Measurements from ENCODE around the gene ADSL. TPM values are rescaled to one million over a fixed set of nuclear protein-coding genes. Genes with fewer than 3 reads are reported as not detected.
"Not testable (repeated sequence)": the region's sequence is repeated elsewhere in the genome, so short reads cannot be mapped to it uniquely, and the experiment has no call there.

The ADSL gene
- total and polyA plus RNA-seq, 8 donors = 18.9 to 35.7 (median 25.1) TPM

DNA sequence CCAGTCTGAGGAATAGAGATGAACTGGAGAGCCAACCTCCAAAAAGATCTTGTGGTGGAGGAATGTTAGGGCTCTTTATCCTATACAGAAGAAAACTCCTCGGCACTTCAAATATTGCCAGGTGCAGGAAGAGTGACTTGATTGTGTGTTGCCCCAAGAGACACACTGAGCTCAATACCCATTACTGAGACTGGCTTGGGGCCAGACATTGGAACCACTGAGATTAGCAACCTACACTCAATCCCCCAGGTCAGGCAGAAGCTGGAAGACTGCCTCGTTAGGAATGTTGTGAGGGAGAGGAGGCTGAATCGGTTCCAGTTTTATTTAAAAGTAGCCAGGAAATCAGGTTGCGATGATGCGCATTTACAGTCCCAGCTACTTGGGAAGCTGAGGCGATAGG, 21.7 kb downstream of the ADSL start:
- peak overlapping the region in 2 of 4 donors; percentile 21 to 28 for H3K27ac ChIP-seq
- TF ChIP-seq, protein P1, sequence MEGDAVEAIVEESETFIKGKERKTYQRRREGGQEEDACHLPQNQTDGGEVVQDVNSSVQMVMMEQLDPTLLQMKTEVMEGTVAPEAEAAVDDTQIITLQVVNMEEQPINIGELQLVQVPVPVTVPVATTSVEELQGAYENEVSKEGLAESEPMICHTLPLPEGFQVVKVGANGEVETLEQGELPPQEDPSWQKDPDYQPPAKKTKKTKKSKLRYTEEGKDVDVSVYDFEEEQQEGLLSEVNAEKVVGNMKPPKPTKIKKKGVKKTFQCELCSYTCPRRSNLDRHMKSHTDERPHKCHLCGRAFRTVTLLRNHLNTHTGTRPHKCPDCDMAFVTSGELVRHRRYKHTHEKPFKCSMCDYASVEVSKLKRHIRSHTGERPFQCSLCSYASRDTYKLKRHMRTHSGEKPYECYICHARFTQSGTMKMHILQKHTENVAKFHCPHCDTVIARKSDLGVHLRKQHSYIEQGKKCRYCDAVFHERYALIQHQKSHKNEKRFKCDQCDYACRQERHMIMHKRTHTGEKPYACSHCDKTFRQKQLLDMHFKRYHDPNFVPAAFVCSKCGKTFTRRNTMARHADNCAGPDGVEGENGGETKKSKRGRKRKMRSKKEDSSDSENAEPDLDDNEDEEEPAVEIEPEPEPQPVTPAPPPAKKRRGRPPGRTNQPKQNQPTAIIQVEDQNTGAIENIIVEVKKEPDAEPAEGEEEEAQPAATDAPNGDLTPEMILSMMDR (IDR thresholded peaks at IDR 0.05) = no peak
- 71 to 73% methylated on average over 6 of the region's 6 CpGs for WGBS, 2 donors
- no peak for ATAC-seq
- H3K27me3 ChIP-seq = no peaks in the 10 kb centered on the region
- peaks cover 13 to 37% (median 16%) of the 10 kb centered on the region in 3 donors for H3K36me3 ChIP-seq
- peaks cover 4 to 11% (median 9%) of the 10 kb centered on the region in 3 donors for H3K4me1 ChIP-seq
- no peak overlapping the region for H3K4me3 ChIP-seq
- H3K9me3 ChIP-seq = no peaks in the 10 kb centered on the region
- intact Hi-C loops (cut with DNase I) = no loop called here
- FAIRE-seq = no peak
- no peak for DNase-seq

DNA sequence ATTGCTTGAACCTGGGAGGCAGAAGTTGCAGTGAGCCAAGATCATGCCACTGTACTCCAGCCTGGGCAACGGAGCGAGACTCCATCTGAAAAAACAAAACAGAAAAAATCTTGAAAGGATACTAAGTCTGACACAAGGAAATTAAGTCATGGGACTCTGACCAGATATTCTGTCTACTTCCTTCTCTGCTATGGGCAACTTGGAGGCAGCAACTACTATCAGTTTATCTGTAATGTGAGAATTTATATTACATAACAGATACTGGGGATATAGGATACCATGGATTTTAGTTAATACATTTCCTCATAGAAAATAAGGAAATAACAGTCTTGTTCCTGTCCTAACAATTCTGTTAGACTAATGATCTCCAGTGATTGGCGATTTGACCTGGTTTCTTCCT, 22.5 kb downstream of the ADSL start:
- H3K27me3 ChIP-seq = no peaks in the 10 kb centered on the region
- FAIRE-seq (no peak), DNase-seq (no peak), ATAC-seq (no peak)
- H3K9me3 ChIP-seq = no peaks in the 10 kb centered on the region
- H3K36me3 ChIP-seq = peaks cover 11 to 31% (median 11%) of the 10 kb centered on the region in 3 donors
- peaks cover 10 to 12% (median 11%) of the 10 kb centered on the region in 3 donors for H3K4me1 ChIP-seq
- H3K4me3 ChIP-seq = no peak overlapping the region
- TF ChIP-seq, protein P1 (IDR thresholded peaks at IDR 0.05) = no peak
- peak overlapping the region in 1 of 4 donors; percentile 13 for H3K27ac ChIP-seq
- 86 to 91% methylated on average over 3 of the region's 3 CpGs for WGBS, 2 donors
- intact Hi-C loops (cut with DNase I) = no loop called here

DNA sequence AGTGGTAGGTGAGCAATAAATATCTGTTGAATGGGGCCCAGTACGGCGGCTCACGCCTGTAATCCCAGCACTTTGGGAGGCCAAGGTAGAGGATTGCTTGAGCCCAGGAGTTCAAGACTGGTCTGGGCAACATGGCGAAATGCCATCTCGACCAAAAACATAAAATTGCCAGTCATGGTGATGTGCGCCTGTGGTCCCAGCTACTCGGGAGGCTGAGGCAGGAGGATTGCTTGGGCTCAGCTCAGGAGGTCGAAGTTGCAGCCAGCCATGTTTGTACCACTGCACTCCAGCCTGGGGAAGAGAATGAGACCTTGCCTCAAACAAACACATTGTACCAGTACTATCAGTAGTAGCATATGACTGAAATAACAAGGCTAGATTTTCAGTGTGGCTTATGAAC, 28.3 kb downstream of the ADSL start:
- 92 to 95% methylated on average over 8 of the region's 8 CpGs for WGBS, 2 donors
- H3K27ac ChIP-seq = no peak overlapping the region

DNA sequence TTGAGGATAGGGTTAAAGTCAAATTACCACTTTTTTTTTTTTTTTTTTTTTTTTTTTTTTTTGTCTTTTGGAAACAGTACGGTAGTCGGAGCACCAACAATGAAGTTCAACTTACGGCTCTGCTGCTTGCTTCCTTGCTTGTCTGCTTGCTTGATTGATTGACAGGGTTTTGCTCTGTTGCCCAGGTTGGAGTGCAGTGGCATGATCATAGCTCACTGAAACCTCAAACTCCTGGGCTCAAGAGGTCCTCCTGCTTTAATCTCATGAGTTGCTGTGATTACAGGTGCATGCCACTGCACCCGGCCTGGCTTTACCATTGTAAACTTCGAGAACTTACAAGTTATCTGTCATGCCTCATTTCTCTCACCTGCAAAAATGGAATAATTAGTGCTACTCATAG, 29.8 kb downstream of the ADSL start:
- Histone ChIP-seq H3K27me3 (no peaks in the 10 kb centered on the region), H3K9me3 (no peaks in the 10 kb centered on the region), H3K36me3 (no peaks in the 10 kb centered on the region), H3K4me1 (peaks cover 11 to 24% (median 12%) of the 10 kb centered on the region in 3 donors), H3K4me3 (no peak overlapping the region), H3K27ac (no peak overlapping the region)
- TF ChIP-seq, protein P1 (IDR thresholded peaks at IDR 0.05) = no peak
- 33 to 38% methylated on average over 5 of the region's 5 CpGs for WGBS, 2 donors
- ATAC-seq (peak in 2 of 4 donors; percentile 8 to 30), FAIRE-seq (no peak), DNase-seq (no peak)
- intact Hi-C loops (cut with DNase I) = no loop called here

More for the DNA sequence above, 28.3 kb downstream of the ADSL start:
- no peaks in the 10 kb centered on the region for H3K36me3 ChIP-seq
- peaks cover 11 to 22% (median 12%) of the 10 kb centered on the region in 3 donors for H3K4me1 ChIP-seq
- H3K27me3 ChIP-seq = no peaks in the 10 kb centered on the region
- H3K4me3 ChIP-seq = no peak overlapping the region
- intact Hi-C loops (cut with DNase I) = no loop called here
- no peaks in the 10 kb centered on the region for H3K9me3 ChIP-seq
- DNase-seq (no peak), ATAC-seq (no peak), FAIRE-seq (no peak)
- TF ChIP-seq, protein P1 (IDR thresholded peaks at IDR 0.05) = no peak

DNA sequence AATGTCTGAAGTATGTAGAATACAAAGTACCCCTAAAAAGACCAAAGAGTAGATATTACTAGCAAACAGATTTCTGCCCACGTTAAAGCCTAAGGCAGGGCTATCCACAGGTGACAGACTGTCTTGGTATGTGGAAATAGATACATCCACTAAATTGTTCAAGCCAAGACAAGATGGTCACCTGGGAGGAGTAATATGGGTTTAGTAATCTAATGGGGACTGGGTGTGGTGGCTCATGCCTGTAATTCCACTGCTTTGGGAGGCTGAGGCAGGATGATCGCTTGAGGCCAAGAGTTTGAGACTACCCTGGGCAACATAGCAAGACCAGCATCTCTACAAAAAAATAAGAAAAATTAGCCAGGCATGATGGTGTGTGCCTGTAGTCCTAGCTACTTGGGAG, 31.6 kb downstream of the ADSL start:
- WGBS, 2 donors = 93 to 100% methylated on average over 2 of the region's 2 CpGs
- Histone ChIP-seq H3K9me3 (no peaks in the 10 kb centered on the region), H3K36me3 (no peaks in the 10 kb centered on the region), H3K27ac (no peak overlapping the region), H3K4me3 (no peak overlapping the region), H3K27me3 (no peaks in the 10 kb centered on the region), H3K4me1 (peaks cover 2 to 16% (median 8%) of the 10 kb centered on the region in 3 donors)
- intact Hi-C loops (cut with DNase I) = no loop called here
- ATAC-seq (no peak), FAIRE-seq (no peak), DNase-seq (no peak)
- TF ChIP-seq, protein P1 (IDR thresholded peaks at IDR 0.05) = no peak

DNA sequence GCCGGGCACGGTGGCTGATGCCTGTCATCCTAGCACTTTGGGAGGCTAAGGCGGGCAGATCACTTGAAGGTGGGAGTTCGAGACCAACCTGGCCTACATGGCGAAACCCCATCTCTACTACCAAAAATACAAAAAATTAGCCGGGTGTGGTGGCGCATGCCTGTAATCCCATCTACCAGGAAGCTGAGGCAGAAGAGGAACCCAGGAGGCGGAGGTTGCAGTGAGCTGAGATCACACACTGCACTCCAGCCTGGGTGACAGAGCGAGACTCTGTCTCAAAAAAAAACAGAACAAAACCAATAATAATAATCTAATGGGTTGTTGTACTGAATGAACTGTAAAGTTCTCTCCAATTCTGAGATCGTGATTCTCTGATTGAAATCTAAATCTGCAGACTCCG, 32.1 kb downstream of the ADSL start:
- H3K36me3 ChIP-seq; H3K9me3 ChIP-seq; H3K27ac ChIP-seq; H3K4me3 ChIP-seq; intact Hi-C loops (cut with DNase I); ATAC-seq; FAIRE-seq; H3K27me3 ChIP-seq; DNase-seq: not testable (repeated sequence)
- peaks cover 0 to 15% (median 3%) of the 10 kb centered on the region in 3 donors for H3K4me1 ChIP-seq
- whole genome bisulfite sequencing, 2 donors = 91 to 97% methylated on average over 11 of the region's 11 CpGs

Data from pancreas (tissue), 10 donors.